ENCODE measurements around the gene PHGDH.

- TF ChIP-seq POLR2A (IDR thresholded peaks at IDR 0.05) (no peak), POLR2AphosphoS5 (IDR thresholded peaks at IDR 0.05) (no peak), CTCF (IDR thresholded peaks at IDR 0.05) (no peak), EP300 (IDR thresholded peaks at IDR 0.05) (no peak)
Measured at GRCh38 chr1:119733754-119734153, 22.0 kb downstream of the PHGDH start.
